Epidermal melanocyte (primary cell): Measurements from ENCODE around the gene IRAK3.
A peak's percentile ranks its signal among the peaks of the same experiment; 100 is the strongest.
"Not testable (repeated sequence)": the region's sequence is repeated elsewhere in the genome, so short reads cannot be mapped to it uniquely, and the experiment has no call there.

ENCODE experiments used
- DNase-seq: peaks from one replicate; pipeline ENCODE4 v3.0.0; 2011; ENCODE audit warnings: low spot score; ENCODE audit not compliant: insufficient read length

The IRAK3 gene

DNA sequence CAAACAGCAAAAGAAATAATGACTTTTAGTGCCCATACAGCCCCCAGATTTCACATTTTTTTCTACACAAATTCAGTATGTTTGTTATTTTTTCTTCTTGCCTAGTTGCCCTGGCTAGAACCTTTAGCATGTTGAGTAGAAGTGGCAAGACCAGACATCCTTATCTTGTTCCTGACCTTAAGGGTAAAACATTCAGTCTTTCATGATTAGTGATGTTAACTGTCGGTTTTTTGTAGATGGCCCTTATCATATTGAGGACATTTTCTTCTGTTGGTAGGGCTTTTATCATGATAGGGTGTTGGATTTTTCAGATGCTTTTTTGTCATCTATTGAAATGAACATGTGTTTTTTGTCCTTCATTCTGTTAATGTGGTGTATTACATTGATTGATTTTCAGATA lies 17.1 kb downstream of the IRAK3 start:
- no peak for DNase-seq

DNA sequence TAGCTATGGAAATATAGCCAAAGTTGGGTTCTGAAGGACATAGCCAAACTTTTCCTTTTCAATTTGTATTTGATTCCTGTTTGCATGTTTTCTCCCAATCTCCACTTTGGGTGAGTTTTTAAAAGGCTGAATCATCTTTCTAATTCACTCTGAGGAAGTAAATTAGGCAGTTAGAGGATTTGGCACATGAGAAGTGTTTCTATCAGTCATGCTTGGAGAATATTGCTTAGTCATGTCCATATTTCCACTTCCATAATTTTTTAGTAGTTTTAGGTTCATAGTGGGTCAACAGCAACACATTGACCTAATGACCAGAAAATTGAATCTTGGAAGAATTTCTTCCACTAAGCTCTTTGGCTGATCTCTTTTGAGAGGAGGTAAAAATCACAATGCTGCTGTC lies 21.8 kb downstream of the IRAK3 start:
- no peak for DNase-seq

DNA sequence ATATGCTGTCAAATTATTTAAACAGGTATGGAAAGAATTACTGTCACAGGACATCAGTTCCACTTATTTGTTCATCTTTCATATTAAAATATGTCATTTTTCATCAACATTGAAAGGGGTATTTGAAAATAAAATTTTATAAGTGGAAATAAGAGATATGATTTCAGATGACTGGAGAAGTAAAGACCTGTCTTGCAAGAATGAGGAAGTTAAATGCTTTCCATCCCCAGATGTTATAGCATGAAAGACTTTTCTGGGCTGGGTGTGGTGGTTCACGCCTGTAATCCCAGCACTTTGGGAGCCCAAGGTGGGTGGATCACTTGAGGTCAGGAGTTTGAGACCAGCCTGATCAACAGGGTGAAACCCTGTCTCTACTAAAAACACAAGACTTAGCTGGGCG lies 22.6 kb downstream of the IRAK3 start:
- not testable (repeated sequence) for DNase-seq

DNA sequence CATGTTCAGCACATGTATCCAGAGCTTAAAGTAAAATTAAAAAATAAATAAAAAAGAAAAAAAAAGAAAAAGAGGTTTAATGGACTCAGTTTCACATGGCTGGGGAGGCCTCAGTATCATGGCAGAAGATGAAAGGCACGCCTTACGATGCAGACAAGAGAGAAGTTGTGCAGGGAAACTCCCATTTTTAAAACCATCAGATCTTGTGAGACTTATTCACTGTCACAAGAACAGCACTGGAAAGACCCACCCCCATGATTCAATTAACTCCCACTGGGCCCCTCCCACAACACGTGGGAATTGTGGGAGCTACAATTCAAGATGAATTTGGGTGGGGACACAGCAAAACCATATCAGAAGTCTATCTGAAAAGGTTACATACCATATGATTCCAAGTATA lies 24.0 kb downstream of the IRAK3 start:
- not testable (repeated sequence) for DNase-seq

DNA sequence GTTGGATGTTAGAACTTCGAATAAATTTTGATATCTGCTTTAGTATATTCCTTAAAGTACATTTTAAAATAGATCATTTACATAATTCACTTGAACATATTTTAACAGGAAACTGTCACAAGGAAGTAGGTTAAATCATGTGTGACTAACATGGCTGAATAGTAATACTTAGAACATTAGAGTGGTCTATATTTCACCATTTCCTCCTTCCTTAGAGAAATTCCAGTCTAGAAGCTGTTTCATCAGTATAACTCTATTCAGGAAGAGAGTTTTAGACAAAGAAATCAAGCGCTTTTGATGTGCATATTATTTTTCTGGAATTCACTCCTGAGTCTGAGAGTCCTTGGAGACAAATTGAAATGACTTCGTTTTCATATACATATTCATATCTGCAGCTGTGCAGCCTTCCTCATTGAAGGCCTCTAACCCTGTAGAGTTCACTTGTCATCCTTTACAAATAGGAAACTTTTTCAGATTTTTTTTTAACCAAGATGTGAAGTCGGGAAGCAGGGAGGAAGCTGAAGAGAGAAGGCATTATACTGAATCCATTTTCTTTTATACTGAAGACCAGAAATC lies 28.4 kb downstream of the IRAK3 start:
- no peak for DNase-seq

DNA sequence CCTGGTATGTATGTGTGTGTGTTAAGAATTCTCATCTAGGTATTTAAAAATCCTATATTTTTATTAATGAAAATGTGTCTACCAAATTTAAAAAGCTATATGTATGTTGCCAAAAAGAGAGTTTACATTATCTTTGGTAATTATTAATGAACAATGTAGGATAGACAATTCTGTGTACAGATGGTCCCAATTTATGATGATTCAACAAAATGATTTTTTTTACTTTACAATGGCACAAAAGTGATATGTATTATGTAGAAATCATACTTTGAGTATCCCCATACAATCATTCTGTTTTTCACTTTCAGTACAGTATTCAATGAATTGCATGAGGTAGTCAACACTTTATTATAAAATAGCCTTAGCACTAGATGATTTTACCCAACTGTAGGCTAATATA lies 39.4 kb downstream of the IRAK3 start:
- DNase-seq = no peak

DNA sequence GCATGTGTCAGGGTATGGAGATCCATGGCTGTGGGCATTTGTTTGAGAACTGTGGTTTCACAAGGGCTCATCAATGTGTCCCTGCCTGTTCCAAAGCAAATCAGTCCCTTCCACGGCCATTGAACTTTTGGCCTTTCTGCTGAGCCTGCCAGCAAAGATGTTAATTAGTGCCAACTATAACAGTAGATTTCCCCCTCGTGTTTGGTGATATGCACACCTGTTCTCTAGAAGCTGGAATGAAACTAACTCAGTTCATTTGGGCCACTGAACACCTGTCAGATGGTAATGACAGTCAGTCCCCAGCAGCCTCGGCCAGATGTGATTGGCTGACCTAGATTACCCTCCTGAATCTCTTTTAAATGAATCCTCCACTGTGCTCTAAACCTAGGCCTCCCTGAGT lies 43.2 kb downstream of the IRAK3 start:
- no peak for DNase-seq

DNA sequence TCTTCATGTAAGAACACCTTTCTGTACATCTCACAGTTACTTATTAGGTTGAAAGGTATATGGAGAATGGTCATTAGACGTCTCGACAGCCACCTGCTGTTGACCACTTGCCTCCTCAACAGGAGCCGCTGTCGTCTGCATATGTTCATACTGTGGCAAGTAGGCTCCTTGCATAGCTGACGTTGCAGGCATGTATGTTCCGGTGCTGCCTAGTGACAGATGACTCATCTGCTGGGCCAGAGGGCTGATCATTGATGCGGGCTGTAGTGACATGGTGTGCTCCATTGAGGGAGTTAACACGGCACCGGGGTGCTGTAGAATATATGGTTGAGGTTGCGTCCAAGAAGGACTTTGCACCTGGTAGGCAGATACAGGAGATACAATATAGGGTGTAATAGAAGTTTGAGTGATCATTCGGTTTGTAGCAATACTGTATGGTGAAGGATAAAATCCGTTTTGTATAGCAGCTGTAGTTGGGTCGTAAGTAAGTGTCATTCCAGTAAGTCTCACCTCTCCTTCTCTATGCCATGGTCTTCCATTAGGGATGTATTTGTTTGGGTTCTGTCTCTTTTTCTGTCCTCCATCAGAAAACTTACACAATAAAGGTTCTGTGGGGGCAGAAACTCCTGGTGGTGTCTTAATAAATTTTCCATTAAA lies 45.2 kb downstream of the IRAK3 start:
- not testable (repeated sequence) for DNase-seq

DNA sequence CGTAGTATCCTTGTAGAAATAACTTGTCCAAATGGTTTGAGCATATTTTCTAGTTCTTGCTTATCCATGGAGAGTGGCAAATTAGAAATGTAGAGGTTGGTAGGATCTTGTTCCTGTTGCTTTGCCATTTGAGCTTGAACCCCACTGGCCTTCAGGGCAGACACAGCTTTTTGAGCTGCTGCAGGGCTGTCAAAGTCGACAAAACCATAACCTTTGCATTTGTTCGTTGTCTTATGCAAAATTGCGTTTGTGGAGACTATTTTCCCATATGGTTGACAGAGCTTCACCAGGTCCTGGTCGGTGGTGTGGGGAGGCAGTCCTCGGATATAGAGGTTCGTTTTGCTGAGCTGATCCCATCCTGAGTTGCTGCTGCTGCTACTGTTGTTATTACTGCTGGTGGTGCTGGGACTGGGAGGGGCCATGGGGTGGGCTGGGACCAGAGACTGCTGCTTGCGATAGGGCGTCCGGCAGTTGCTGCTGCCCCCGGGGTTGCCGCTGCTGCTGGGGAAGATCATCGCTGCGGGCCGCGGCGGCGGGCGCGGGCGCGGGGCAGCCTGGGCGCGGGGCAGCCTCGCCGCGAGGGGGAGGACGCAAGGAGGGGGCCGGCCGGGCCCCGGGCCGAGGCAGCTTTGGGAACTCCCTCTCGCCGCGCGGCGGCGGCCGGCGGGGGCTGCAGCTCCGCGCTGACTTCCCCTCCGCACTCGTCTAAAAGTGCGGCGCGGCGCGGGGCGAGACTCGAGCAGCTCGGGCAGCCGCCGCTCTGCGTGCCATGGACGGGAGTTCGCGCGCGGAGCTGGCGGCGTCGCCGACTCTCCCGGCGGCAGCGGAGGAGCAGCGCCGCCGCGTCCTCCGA lies 46.0 kb downstream of the IRAK3 start:
- peak; percentile 60 for DNase-seq

DNA sequence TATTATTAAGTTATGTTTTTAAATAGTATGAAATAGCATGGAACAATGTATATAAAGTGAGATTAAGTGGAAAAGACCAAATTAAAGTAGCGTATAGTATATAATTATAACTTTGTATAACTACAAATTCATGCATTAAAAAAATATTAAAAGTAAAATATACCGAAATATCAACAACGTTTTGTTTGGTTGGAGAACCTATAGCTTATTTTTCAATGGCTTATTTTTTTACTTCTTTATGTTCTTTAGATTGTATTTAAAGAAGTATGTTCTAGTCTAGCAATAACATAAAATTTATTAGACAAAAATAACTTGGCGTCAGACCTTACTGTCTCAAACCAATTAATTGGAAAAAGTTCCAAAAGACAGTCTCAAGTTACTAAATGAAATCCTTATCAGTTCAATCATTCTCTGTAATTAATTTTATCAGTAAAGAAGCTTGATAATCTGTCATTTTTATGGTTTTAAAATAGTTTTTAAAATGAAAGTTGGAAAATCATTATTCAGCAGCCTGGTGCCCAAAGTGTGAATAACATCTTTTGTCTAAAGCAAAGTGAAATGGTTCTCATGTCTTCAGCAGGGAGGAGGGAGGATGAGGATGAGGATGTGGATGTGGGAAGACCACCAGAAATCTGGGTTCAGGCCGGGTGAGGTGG lies 46.7 kb downstream of the IRAK3 start:
- DNase-seq = no peak

DNA sequence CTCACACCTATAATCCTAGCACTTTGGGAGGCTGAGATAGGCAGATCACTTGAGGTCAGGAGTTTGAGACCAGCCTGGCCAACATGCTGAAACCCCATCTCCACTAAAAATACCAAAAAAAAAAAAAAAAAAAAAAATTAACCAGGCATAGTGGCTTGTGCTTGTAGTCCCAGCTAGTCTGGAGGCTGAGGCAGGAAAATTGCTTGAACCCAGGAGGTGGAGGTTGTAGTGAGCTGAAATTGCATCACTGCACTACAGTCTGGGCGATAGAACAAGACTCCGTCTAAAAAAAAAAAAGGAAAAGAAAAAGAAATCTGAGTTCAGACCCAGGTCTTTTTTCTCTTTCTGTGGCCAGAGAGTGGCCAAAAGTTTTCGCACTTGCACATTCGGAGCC lies 47.3 kb downstream of the IRAK3 start:
- not testable (repeated sequence) for DNase-seq

DNA sequence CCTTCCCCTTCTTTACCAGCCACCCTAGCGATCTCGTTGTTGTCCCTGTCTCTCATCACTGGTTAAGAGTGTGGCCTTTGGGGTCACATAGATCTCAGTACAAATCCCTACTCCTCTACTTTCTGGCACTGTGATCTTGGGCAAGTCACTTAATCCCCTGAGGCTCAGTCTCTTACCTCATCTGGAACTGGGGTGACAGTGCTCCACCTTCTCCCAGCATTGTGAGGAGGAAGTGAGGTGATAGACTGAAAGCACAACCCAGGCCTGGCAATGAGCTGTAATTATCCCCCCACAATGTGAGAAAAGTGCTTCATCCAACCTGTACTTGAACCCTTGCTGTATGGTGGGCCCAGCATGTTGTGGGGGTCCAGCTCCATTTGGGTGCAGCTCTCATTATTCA lies 48.0 kb downstream of the IRAK3 start:
- DNase-seq = no peak

DNA sequence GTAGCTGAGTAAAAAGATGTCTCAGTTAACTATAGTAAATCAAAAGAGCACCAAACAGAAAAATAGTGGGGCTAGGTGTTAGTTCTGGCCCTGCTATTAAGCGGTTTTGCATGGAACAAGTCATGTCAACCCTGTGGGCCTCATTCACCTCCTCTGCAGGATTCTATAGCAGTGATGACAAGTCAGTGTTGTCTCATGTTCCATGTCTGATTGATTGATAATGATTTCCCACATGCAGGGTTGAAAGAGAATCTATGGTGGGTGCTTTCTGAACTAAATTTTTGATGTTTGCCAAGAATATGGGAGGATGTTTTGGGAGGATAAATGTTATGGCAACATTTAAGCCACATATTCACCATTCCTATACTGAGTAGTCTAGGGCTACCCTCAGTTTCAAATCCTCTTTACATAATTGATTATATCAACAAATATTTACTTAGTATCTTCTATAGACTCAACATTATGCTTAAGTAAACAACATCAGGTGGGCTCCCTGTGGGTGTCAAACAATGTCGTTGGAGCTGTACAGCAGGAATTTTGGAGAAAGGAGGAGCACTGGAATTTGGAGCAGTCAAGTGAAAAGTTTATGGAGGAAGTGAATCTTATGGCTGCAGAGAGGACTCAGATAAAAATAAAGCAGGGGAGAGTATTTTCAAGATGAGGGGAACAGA lies 48.6 kb downstream of the IRAK3 start:
- DNase-seq = no peak

DNA sequence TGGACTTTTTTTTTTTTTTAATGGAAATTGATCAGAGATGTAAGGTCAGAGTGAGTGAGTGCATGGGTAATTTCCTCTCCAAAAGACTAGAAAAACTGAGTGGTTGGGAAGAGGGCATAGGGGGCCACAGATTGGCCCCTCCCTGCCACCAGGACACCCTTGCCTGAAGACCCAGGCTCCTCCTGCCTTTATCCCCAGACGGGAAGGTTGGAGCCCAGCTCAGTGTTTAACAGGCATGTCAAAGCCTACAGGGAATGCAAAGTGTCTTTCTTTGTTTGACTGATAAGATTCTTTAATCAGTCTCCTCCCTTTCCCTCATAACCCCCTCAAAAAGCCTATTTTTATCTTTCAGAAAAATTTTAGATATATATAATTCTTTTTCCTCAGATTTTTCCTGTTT lies 50.3 kb downstream of the IRAK3 start:
- no peak for DNase-seq

DNA sequence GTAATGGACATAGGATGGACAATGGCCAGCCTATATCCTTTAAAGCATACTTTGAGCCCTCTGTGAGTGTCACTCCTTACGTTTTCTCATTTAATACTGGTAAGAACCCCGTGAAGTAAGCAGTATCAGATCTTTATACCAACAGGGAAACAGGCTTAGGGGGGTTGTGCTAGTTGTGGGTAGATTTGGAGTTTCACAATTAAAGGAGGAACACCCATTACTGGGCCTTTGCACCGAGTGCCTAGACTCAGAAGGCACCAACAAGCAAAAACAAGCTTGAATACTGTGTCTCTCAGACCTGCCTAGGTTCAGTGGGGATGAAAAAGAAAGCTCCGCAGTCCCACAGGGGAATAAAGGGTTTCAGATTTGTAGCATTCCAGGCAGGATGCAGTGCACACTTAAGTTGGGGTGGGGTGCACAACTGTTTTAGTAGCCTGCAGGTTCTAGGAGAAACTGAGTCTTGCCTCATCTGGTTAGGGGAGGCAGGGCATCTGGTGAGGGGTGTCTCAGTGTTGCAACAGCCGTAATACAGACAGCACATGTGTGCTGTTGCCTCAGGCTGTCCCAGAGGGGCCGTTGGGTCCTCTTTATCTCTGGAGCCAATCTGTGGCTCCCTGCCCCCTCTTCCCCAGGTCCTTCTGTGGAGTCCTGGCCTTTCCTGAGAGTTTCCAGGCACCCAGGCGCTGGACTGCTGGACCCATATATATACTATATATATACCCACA lies 51.2 kb downstream of the IRAK3 start:
- no peak for DNase-seq

DNA sequence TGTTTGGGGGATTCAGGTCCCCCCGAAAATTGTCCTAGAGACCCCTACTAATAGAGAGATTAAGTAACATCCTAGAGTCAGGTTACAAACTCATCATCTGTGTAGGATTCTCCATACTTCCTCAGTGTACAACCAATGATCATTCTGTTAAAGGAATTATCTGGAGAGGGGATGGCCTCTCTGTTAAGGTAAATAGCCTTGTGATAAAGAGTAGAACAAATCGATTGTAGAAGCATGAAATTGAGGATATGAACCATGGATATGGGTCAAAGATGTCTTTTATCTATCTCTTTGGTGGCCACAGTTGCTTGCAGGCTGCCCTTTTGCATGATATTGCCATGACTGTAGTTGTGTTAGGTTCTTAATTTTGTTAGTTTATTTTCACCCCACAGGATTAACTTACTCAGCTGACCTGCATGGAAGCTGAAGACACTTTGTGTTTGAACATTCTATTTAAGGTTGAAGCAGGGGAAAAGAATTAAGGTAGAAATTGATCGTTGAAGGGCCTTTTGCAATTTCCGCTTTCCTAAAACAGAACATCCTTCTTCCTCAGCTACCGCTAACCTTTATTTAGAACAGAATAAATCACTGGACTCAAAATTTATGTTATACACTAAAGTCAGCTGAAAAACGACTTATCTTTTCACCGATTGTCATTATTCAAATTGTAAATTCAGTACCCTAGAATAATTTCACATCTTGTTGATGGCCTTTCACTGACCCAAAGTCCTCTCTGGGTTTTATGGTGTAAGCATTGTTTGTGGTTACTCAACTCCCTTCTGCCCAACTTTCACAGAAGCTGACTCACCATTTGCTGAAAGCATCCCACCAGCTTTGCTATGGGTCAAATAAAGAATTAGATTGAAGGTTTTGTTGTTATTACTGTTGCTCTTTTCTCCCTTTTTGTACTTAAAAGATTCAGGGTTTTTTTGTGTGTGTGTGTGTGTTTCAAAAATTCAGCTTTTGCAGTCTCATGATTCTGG lies 52.3 kb downstream of the IRAK3 start:
- DNase-seq = peak; percentile 66

DNA sequence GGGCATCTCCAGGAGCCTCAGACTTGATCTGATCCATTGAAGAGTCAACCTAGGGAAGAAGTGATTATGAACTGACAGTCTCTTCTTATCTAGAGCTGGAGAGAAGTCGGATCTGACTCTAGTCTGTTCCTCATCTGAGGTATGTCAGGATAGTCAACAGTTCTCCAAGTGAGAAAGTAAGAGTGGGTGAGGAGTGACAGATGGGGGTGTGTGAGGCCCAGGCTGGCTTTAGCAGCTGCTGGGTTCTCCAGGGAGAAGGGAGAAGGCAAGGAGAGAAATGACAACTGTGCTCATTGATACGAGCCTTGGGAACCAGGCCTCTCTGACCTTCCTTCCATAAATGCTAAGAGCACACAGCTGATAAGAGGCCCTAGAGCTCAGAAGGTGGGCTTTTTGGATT lies 53.3 kb downstream of the IRAK3 start:
- no peak for DNase-seq

DNA sequence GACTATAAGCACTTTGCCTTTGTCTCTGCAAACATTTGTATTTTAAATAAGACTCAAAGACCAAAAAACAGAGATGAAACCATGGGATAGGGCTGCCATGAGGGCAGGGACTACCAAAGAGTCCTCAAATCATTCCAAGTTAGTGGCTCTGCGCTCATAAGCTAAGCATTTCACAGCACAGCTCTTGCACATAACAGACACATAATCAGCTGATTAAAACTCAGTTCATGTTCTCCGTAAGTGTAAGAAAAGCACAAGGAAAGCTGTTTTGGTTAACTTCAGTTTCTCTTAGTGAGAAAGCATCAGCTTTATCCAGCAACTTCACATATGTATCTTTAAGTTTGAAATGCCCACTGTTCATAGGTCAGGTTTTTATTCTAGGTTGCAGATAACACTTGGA lies 54.9 kb downstream of the IRAK3 start:
- DNase-seq = no peak

DNA sequence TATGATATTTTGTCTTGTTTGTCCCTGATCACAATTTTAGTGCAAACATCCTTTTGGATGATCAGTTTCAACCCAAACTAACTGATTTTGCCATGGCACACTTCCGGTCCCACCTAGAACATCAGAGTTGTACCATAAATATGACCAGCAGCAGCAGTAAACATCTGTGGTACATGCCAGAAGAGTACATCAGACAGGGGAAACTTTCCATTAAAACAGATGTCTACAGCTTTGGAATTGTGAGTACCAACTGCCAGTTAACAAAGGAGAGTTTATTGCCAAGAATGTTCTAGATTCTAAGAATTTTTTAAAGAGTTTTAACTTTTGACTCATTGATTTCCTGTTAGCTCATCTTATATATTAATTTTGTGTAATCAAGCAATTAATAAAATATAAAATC lies 55.4 kb downstream of the IRAK3 start:
- DNase-seq = no peak

DNA sequence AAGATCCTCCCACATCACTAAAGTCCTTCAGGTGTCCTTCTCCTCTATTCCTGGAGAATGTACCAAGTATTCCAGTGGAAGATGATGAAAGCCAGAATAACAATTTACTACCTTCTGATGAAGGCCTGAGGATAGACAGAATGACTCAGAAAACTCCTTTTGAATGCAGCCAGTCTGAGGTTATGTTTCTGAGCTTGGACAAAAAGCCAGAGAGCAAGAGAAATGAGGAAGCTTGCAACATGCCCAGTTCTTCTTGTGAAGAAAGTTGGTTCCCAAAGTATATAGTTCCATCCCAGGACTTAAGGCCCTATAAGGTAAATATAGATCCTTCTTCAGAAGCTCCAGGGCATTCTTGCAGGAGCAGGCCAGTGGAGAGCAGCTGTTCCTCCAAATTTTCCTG lies 58.7 kb downstream of the IRAK3 start:
- no peak for DNase-seq
